Measurements from ENCODE around the gene ADCY3. TPM values are rescaled to one million over a fixed set of nuclear protein-coding genes. Genes with fewer than 3 reads are reported as not detected.

The ADCY3 gene
- total and polyA plus RNA-seq, 9 of the 15 experiments (the other 6 are each of a cell fraction or from before 2014, with no cell fraction given) = 1.5 to 54.8 (median 26.3) TPM

DNA sequence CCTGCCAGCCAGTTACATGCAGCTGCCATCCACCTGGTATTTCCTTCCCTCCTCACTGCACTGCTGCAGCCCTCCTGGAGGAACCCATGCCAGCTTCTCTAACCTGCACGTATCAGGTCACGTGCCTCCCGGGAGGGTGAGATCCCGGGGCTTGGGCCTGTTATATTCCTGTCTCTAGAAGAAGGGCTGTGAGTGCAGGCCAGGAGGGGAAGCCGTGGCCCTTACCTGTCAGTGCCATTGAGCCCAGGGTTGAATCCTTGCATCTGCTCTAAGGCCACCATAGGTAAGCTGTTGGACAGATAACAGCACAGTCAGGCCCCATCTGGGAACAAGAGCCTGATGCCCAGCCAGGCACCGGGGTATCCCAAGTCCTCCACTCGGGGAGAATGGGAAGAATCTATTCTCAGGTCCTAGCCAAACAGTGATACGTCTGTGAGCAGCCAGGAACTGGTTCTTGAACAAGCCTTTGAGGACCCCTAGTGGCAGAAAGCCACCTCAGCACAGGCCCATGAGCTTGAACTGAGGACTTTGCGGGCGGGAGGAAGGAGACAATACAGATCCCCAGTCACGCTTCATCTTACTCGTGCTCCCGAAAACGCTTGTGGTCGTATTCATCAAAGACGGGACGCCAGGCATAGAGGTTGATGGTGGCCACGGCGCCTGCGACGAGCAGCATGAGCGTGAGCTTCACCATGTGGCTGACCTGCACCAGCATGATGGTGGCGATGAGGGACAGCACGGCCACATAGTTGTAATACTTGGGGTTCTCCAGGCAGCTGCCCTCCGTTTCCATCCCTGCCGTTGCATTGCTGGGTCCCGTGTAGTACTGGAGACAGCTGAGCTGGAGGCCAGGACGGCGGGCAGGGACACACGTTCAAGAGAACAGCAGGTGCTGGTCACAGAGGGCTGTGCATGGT, 92.5 kb downstream of the ADCY3 start:
- ATAC-seq (peak; percentile 97), DNase-seq (ENCODE audit: extremely low read depth in 1 of 4, low spot score in 3 of 4) (peak; percentile 80 to 88 (median 82)), FAIRE-seq (peak; percentile 99)
- H3K4me3 ChIP-seq = no peak overlapping the region
- no peak overlapping the region for H3K27ac ChIP-seq (ENCODE audit: extremely low read depth, low read depth, low read length)
- H3K27me3 ChIP-seq (ENCODE audit: control insufficient read depth in 2 of 2, insufficient read depth in 2 of 2, low read length in 2 of 2) = no peaks in the 10 kb centered on the region
- H3K36me3 ChIP-seq (ENCODE audit: control insufficient read depth, insufficient read depth, low read length) = peaks cover 57% of the 10 kb centered on the region
- BruUV-seq (replicated peaks) = no TSS peak
- peak overlapping the region in 1 of 2 experiments; percentile 54; a peak in 1 of 4 replicates for H3K9ac ChIP-seq (ENCODE audit: insufficient read depth in 1 of 2, low read depth in 2 of 2, low read length in 2 of 2)
- H4K20me1 ChIP-seq (replicated peaks; ENCODE audit: control insufficient read depth, insufficient read depth, low read length) = no peaks in the 10 kb centered on the region
- WGBS (ENCODE audit: insufficient coverage, low coverage, missing lambda C conversion rate) = 41% methylated on average over 30 of the region's 30 CpGs
- H3K9me1 ChIP-seq (ENCODE audit: control insufficient read depth, insufficient read depth, low read length) = no peaks in the 10 kb centered on the region
- CTCF ChIA-PET (ENCODE audit: low intra/inter-chr PET ratio) = interaction anchor here (0.6 to 3.3 kb wide), 7 partner anchors 35 to 599 kb away, joined by 3 to 32 read pairs (median 4); partner anchors contain the start of genes CENPO and PTRHD1
- in situ Hi-C loops (cut with MboI) (no loop called here), intact Hi-C loops (cut with micrococcal nuclease) (loop anchor here (1.0 to 5.0 kb wide), 7 partner anchors 35 to 417 kb away; partner anchors contain the start of gene NCOA1)
- no peaks in the 10 kb centered on the region for H3K79me2 ChIP-seq (ENCODE audit: control insufficient read depth, insufficient read depth, low read length)
- no peak overlapping the region for H2AFZ ChIP-seq (ENCODE audit: low read depth, low read length)
- no peaks in the 10 kb centered on the region for H3K9me3 ChIP-seq (replicated peaks; ENCODE audit: control insufficient read depth, insufficient read depth, low read depth, low read length)
- POLR2A ChIA-PET = interaction anchor here (0.8 to 1.7 kb wide), 4 partner anchors 9 to 169 kb away, joined by 3 to 9 read pairs (median 4); no protein-coding TSS in a partner anchor
- H3K4me2 ChIP-seq (ENCODE audit: insufficient read depth, low read length) = no peak overlapping the region
- H3K4me1 ChIP-seq (replicated peaks in 1 of 2; ENCODE audit: control insufficient read depth in 2 of 2, insufficient read depth in 2 of 2, low read length in 2 of 2) = peaks cover 0 to 5% of the 10 kb centered on the region in 2 experiments; a peak in 2 of 5 replicates
- no peak for TF ChIP-seq TAF9B (IDR thresholded peaks at IDR 0.05; ENCODE audit: partially characterized antibody)
- TF ChIP-seq, protein P1, sequence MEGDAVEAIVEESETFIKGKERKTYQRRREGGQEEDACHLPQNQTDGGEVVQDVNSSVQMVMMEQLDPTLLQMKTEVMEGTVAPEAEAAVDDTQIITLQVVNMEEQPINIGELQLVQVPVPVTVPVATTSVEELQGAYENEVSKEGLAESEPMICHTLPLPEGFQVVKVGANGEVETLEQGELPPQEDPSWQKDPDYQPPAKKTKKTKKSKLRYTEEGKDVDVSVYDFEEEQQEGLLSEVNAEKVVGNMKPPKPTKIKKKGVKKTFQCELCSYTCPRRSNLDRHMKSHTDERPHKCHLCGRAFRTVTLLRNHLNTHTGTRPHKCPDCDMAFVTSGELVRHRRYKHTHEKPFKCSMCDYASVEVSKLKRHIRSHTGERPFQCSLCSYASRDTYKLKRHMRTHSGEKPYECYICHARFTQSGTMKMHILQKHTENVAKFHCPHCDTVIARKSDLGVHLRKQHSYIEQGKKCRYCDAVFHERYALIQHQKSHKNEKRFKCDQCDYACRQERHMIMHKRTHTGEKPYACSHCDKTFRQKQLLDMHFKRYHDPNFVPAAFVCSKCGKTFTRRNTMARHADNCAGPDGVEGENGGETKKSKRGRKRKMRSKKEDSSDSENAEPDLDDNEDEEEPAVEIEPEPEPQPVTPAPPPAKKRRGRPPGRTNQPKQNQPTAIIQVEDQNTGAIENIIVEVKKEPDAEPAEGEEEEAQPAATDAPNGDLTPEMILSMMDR (IDR thresholded peaks at IDR 0.05 in 2 of 3, conservative IDR thresholded peaks at IDR 0.05 in 1 of 3; ENCODE audit: insufficient read depth in 2 of 3, low read depth in 1 of 3, low read length in 3 of 3) = peak; percentile 85 to 95 (median 94)
- TF ChIP-seq, protein P2, sequence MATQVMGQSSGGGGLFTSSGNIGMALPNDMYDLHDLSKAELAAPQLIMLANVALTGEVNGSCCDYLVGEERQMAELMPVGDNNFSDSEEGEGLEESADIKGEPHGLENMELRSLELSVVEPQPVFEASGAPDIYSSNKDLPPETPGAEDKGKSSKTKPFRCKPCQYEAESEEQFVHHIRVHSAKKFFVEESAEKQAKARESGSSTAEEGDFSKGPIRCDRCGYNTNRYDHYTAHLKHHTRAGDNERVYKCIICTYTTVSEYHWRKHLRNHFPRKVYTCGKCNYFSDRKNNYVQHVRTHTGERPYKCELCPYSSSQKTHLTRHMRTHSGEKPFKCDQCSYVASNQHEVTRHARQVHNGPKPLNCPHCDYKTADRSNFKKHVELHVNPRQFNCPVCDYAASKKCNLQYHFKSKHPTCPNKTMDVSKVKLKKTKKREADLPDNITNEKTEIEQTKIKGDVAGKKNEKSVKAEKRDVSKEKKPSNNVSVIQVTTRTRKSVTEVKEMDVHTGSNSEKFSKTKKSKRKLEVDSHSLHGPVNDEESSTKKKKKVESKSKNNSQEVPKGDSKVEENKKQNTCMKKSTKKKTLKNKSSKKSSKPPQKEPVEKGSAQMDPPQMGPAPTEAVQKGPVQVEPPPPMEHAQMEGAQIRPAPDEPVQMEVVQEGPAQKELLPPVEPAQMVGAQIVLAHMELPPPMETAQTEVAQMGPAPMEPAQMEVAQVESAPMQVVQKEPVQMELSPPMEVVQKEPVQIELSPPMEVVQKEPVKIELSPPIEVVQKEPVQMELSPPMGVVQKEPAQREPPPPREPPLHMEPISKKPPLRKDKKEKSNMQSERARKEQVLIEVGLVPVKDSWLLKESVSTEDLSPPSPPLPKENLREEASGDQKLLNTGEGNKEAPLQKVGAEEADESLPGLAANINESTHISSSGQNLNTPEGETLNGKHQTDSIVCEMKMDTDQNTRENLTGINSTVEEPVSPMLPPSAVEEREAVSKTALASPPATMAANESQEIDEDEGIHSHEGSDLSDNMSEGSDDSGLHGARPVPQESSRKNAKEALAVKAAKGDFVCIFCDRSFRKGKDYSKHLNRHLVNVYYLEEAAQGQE (IDR thresholded peaks at IDR 0.05; ENCODE audit: borderline replicate concordance) = peak; percentile 88
- TF ChIP-seq, protein P2 (CRISPR knock-in tag; IDR thresholded peaks at IDR 0.05; ENCODE audit: low read depth) = no peak
- TF ChIP-seq, protein P3, sequence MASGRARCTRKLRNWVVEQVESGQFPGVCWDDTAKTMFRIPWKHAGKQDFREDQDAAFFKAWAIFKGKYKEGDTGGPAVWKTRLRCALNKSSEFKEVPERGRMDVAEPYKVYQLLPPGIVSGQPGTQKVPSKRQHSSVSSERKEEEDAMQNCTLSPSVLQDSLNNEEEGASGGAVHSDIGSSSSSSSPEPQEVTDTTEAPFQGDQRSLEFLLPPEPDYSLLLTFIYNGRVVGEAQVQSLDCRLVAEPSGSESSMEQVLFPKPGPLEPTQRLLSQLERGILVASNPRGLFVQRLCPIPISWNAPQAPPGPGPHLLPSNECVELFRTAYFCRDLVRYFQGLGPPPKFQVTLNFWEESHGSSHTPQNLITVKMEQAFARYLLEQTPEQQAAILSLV (tag; IDR thresholded peaks at IDR 0.05) = no peak
